Esophagus squamous epithelium (tissue), 4 donors: ENCODE results near the gene CCL7.

Source experiments
- POLR2A ChIP-seq, 4 donors: fragments of 450-650 bp; IDR thresholded peaks; one replicate each; pipeline ENCODE4 v1.6.1; 2017; ENCODE audit warnings: antibody characterized with exemption in 4 of 4, mild to moderate bottlenecking in 4 of 4, moderate library complexity in 3 of 4
- TF ChIP-seq, protein P1 (sequence below), 6 experiments: fragments of 450-650 bp in 4 of 6; fragments of 200-600 bp in 2 of 6; sonication (generic) in 2 of 6; IDR thresholded peaks; one replicate each; pipeline ENCODE4 v1.5.1; 2016 to 2019; ENCODE audit warnings: antibody characterized with exemption in 6 of 6, mild to moderate bottlenecking in 4 of 6, moderate library complexity in 4 of 6

DNA sequence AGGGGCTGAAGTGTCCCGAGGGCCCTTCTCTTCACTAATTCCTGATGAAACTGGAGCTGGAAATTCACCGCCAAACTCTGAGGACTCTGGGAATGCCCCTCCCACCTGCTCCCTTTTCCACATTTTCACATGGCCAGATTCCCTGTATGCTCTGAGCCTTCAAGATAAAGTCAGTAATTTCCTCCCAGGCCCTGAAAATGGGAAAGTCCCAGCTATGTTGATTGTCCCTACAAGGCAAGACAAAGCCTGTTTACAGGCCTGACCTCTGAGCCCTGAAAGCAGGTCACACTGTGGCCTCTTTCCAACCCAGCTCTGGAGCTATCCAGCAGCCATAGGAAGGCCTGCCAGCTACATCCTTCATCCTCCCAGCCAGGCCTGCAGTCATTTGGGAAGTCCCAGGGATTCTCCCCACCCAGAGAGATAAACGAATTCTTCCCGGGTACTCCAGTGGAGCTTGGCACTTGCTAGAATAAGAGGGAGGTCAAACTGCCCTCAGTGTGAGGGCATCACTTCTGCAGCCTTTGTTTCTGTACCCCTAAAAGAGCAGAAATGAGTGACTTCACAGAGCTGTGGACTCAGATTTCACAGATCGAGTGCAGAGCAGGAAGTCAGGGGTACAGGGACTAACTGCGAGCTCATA, 34.5 kb upstream of the CCL7 start:
- TF ChIP-seq, protein P1, sequence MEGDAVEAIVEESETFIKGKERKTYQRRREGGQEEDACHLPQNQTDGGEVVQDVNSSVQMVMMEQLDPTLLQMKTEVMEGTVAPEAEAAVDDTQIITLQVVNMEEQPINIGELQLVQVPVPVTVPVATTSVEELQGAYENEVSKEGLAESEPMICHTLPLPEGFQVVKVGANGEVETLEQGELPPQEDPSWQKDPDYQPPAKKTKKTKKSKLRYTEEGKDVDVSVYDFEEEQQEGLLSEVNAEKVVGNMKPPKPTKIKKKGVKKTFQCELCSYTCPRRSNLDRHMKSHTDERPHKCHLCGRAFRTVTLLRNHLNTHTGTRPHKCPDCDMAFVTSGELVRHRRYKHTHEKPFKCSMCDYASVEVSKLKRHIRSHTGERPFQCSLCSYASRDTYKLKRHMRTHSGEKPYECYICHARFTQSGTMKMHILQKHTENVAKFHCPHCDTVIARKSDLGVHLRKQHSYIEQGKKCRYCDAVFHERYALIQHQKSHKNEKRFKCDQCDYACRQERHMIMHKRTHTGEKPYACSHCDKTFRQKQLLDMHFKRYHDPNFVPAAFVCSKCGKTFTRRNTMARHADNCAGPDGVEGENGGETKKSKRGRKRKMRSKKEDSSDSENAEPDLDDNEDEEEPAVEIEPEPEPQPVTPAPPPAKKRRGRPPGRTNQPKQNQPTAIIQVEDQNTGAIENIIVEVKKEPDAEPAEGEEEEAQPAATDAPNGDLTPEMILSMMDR (IDR thresholded peaks at IDR 0.05) = no peak
- no peak for TF ChIP-seq POLR2A (IDR thresholded peaks at IDR 0.05)
